ENCODE data around the gene BOLA1. TPM values are rescaled to one million over a fixed set of nuclear protein-coding genes. Genes with fewer than 3 reads are reported as not detected.

The BOLA1 gene
- total and polyA plus RNA-seq, 5 donors from 2014 or later = 6.2 to 47.8 (median 38.6) TPM

GRCh38 chr1:149916193-149916897, 17.0 kb downstream of the BOLA1 start:
- peaks cover 20% of the 10 kb centered on the region for H3K4me1 ChIP-seq (ENCODE audit: control insufficient read depth, insufficient read depth, low read length, poor library complexity, severe bottlenecking)
- no peaks in the 10 kb centered on the region for H3K36me3 ChIP-seq (ENCODE audit: control insufficient read depth, insufficient read depth, low read length)
- H3K4me3 Mint-ChIP-seq = peak overlapping the region; percentile 82 to 90 (median 88)
- H3K9me3 ChIP-seq (ENCODE audit: control insufficient read depth in 2 of 2, low read length in 2 of 2) = no peaks in the 10 kb centered on the region
- peaks cover 5% of the 10 kb centered on the region for H3K27me3 ChIP-seq (ENCODE audit: control insufficient read depth, insufficient read depth, low read length)
- H3K27me3 Mint-ChIP-seq = peaks cover 12% of the 10 kb centered on the region
- peak overlapping the region; percentile 41 for H3K4me3 ChIP-seq (ENCODE audit: low read depth, low read length)
- no peak overlapping the region for H3K27ac ChIP-seq (ENCODE audit: insufficient read depth, low read length, poor library complexity, severe bottlenecking)
- DNase-seq (no peak), ATAC-seq (ENCODE audit: low read depth in 2 of 2) (peak in 1 of 2 donors; percentile 32)
- peaks cover 0 to 50% (median 15%) of the 10 kb centered on the region in 4 donors for H3K4me1 Mint-ChIP-seq
- no peaks in the 10 kb centered on the region for H3K36me3 Mint-ChIP-seq
- H3K9me3 Mint-ChIP-seq = peaks cover 0 to 1% (median 0%) of the 10 kb centered on the region in 7 donors
- H3K27ac Mint-ChIP-seq = peak overlapping the region in 2 of 3 donors; percentile 42 to 65

DNA sequence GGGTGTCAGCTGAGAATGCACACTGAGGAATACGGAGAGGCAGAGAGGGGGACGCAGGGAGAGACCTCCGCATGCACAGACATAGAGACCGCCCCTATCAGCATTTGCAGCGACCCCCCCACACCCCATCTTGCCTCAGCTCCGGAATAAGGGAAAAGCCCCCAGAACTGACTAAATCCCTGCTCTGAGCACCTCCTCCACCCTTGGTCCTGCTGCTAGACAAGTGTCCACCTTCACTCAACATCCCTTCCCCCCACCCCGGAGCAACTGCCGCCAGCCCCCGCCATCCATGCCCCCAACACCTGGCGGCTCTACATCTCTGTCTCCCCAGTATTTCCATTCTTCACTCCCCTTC, 17.5 kb downstream of the BOLA1 start:
- no peak for ATAC-seq (ENCODE audit: low read depth in 2 of 2)
- H3K9me3 Mint-ChIP-seq = peaks cover 0 to 1% (median 0%) of the 10 kb centered on the region in 7 donors
- peaks cover 0 to 52% (median 15%) of the 10 kb centered on the region in 4 donors for H3K4me1 Mint-ChIP-seq
- no peaks in the 10 kb centered on the region for H3K9me3 ChIP-seq (ENCODE audit: control insufficient read depth in 2 of 2, low read length in 2 of 2)
- no peaks in the 10 kb centered on the region for H3K36me3 ChIP-seq (ENCODE audit: control insufficient read depth, insufficient read depth, low read length)
- H3K4me3 Mint-ChIP-seq = peak overlapping the region; percentile 82 to 90 (median 84)
- peak overlapping the region in 2 of 3 donors; percentile 65 to 91 for H3K27ac Mint-ChIP-seq
- H3K27me3 ChIP-seq (ENCODE audit: control insufficient read depth, insufficient read depth, low read length) = peaks cover 5% of the 10 kb centered on the region
- H3K27me3 Mint-ChIP-seq = peaks cover 12% of the 10 kb centered on the region
- no peak overlapping the region for H3K27ac ChIP-seq (ENCODE audit: insufficient read depth, low read length, poor library complexity, severe bottlenecking)
- H3K4me1 ChIP-seq (ENCODE audit: control insufficient read depth, insufficient read depth, low read length, poor library complexity, severe bottlenecking) = peaks cover 20% of the 10 kb centered on the region
- H3K36me3 Mint-ChIP-seq = peaks cover 4% of the 10 kb centered on the region
- no peak for DNase-seq
- H3K4me3 ChIP-seq (ENCODE audit: low read depth, low read length) = no peak overlapping the region

- Mint-ChIP-seq H3K9me3 (peaks cover 0 to 1% (median 0%) of the 10 kb centered on the region in 7 donors), H3K36me3 (peaks cover 8% of the 10 kb centered on the region), H3K27me3 (peaks cover 12% of the 10 kb centered on the region), H3K27ac (peak within 1 kb of the TSS; percentile 65 to 91 (median 86)), H3K4me1 (peaks cover 0 to 52% (median 15%) of the 10 kb centered on the region in 4 donors), H3K4me3 (peak within 1 kb of the TSS; percentile 82 to 90 (median 88))
- H3K36me3 ChIP-seq (ENCODE audit: control insufficient read depth, insufficient read depth, low read length) = peaks cover 4% of the 10 kb centered on the region
- peaks cover 20% of the 10 kb centered on the region for H3K4me1 ChIP-seq (ENCODE audit: control insufficient read depth, insufficient read depth, low read length, poor library complexity, severe bottlenecking)
- no peaks in the 10 kb centered on the region for H3K9me3 ChIP-seq (ENCODE audit: control insufficient read depth in 2 of 2, low read length in 2 of 2)
- peaks cover 5% of the 10 kb centered on the region for H3K27me3 ChIP-seq (ENCODE audit: control insufficient read depth, insufficient read depth, low read length)
- DNase-seq (peak in 2 of 3 donors; percentile 22 to 41), ATAC-seq (ENCODE audit: low read depth in 2 of 2) (peak; percentile 35 to 52)
- peak within 1 kb of the TSS; percentile 71 for H3K4me3 ChIP-seq (ENCODE audit: low read depth, low read length)
- no peak within 1 kb of the TSS for H3K27ac ChIP-seq (ENCODE audit: insufficient read depth, low read length, poor library complexity, severe bottlenecking)
Observed at GRCh38 chr1:149917571-149918144, 18.3 kb downstream of the BOLA1 start, which contains the start of gene SV2A. Gene SV2A, minus strand, starts transcription at chr1:149917844. Its CDS starts 4,004 bp downstream, at chr1:149913840.

DNA sequence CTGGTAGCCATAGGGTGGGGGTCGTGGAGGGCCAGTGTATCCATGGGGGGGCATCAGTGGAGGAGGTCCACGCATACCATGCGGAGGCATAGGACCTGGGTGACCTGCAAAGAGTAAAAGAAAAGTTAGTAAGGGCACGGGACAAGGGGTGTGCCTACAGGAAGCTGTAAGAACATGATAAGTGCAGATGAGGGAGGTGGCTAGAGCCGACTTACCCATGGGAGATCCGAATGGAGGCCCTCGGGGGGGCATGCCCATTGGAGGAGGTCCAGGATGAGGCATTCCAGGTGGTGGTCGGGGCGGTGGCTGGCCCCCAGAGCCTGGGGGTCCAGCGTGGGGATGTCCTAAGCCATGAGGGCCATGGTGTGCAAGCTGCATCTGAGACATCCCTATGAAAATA, 24.3 kb downstream of the BOLA1 start:
- H3K27ac Mint-ChIP-seq = no peak overlapping the region
- H3K4me3 Mint-ChIP-seq = peak overlapping the region; percentile 1 to 83 (median 48)
- peaks cover 3% of the 10 kb centered on the region for H3K27me3 Mint-ChIP-seq
- Histone ChIP-seq H3K4me3 (ENCODE audit: low read depth, low read length) (no peak overlapping the region), H3K27ac (ENCODE audit: insufficient read depth, low read length, poor library complexity, severe bottlenecking) (no peak overlapping the region), H3K9me3 (ENCODE audit: control insufficient read depth in 2 of 2, low read length in 2 of 2) (no peaks in the 10 kb centered on the region), H3K4me1 (ENCODE audit: control insufficient read depth, insufficient read depth, low read length, poor library complexity, severe bottlenecking) (peaks cover 28% of the 10 kb centered on the region), H3K27me3 (ENCODE audit: control insufficient read depth, insufficient read depth, low read length) (peaks cover 3% of the 10 kb centered on the region), H3K36me3 (ENCODE audit: control insufficient read depth, insufficient read depth, low read length) (peaks cover 44% of the 10 kb centered on the region)
- peaks cover 44% of the 10 kb centered on the region for H3K36me3 Mint-ChIP-seq
- no peaks in the 10 kb centered on the region for H3K9me3 Mint-ChIP-seq
- ATAC-seq (ENCODE audit: low read depth in 2 of 2) = no peak
- peaks cover 22 to 44% (median 30%) of the 10 kb centered on the region in 4 donors for H3K4me1 Mint-ChIP-seq
- no peak for DNase-seq

DNA sequence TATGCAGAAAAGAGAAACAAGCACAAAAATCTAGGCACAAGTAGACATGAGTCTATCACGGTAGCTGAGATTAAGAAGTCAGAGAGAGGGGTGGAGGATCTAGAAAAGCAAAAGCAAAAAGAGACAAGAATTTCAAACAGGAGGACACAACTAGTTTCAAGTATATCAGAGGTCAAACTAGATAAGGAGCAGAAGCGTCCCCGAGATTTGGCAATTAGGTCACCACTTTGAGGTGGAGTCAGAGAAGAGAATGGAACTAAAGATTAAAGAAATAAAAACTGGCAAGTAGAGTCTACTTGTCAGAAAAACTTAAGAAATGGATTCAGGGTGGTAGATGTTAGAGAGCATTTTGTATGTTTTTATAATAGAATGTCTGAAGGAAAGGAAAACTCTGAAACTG, 26.0 kb downstream of the BOLA1 start:
- peaks cover 44% of the 10 kb centered on the region for H3K36me3 ChIP-seq (ENCODE audit: control insufficient read depth, insufficient read depth, low read length)
- Mint-ChIP-seq H3K36me3 (peaks cover 44% of the 10 kb centered on the region), H3K4me1 (peaks cover 23 to 48% (median 30%) of the 10 kb centered on the region in 4 donors), H3K4me3 (peak overlapping the region; percentile 51 to 96 (median 90)), H3K27ac (no peak overlapping the region), H3K9me3 (no peaks in the 10 kb centered on the region), H3K27me3 (no peaks in the 10 kb centered on the region)
- H3K9me3 ChIP-seq (ENCODE audit: control insufficient read depth in 2 of 2, low read length in 2 of 2) = no peaks in the 10 kb centered on the region
- no peak overlapping the region for H3K27ac ChIP-seq (ENCODE audit: insufficient read depth, low read length, poor library complexity, severe bottlenecking)
- ATAC-seq (ENCODE audit: low read depth in 2 of 2) (no peak), DNase-seq (no peak)
- H3K27me3 ChIP-seq (ENCODE audit: control insufficient read depth, insufficient read depth, low read length) = no peaks in the 10 kb centered on the region
- H3K4me3 ChIP-seq (ENCODE audit: low read depth, low read length) = no peak overlapping the region
- peaks cover 29% of the 10 kb centered on the region for H3K4me1 ChIP-seq (ENCODE audit: control insufficient read depth, insufficient read depth, low read length, poor library complexity, severe bottlenecking)

DNA sequence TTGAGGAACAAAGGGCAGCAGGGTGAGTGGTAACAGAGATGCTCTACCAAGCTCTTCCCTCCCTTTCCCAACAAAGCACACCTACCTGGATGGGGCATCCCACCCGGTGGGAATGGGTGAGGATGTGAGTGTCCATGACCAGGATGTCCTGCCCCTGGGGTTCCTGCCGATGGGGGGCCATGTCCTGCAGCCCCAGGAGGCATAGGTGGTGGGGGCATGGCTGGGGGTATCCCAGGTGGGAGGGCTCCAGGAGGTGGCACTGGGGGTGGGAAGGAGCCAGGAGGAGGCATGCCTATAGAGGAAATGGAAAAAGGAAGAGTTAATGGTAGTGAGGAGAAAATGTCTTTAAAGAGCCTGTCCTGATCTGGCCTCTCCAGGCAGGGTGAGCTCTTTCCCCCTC, 26.4 kb downstream of the BOLA1 start:
- Mint-ChIP-seq H3K36me3 (peaks cover 44% of the 10 kb centered on the region), H3K9me3 (no peaks in the 10 kb centered on the region), H3K27me3 (no peaks in the 10 kb centered on the region), H3K27ac (peak overlapping the region in 1 of 3 donors; percentile 42), H3K4me1 (peaks cover 23 to 48% (median 30%) of the 10 kb centered on the region in 4 donors), H3K4me3 (peak overlapping the region; percentile 89 to 96 (median 94))
- no peak for ATAC-seq (ENCODE audit: low read depth in 2 of 2)
- H3K4me1 ChIP-seq (ENCODE audit: control insufficient read depth, insufficient read depth, low read length, poor library complexity, severe bottlenecking) = peaks cover 29% of the 10 kb centered on the region
- peaks cover 44% of the 10 kb centered on the region for H3K36me3 ChIP-seq (ENCODE audit: control insufficient read depth, insufficient read depth, low read length)
- no peaks in the 10 kb centered on the region for H3K27me3 ChIP-seq (ENCODE audit: control insufficient read depth, insufficient read depth, low read length)
- DNase-seq = no peak
- H3K9me3 ChIP-seq (ENCODE audit: control insufficient read depth in 2 of 2, low read length in 2 of 2) = no peaks in the 10 kb centered on the region
- H3K4me3 ChIP-seq (ENCODE audit: low read depth, low read length) = peak overlapping the region; percentile 92
- no peak overlapping the region for H3K27ac ChIP-seq (ENCODE audit: insufficient read depth, low read length, poor library complexity, severe bottlenecking)

DNA sequence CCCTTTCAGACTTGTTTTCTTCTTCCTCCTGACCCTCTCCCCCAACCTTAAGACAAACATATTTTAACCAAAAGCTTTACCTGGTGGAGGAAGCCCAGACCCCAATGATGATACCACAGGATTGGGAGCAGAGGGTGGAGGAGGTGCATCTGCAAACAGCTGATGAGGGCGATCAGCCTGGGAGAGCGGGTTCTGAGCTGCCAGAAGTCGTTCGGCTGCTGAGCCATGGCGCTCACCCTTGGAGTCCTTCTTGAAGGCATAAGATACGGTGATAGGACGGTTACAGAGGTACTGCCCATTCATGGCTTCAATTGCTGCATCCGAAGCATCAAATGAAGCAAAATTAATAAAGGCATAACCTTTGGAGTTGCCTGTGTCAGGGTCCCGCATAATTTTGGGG, 26.9 kb downstream of the BOLA1 start:
- H3K27ac Mint-ChIP-seq = peak overlapping the region in 1 of 3 donors; percentile 42
- H3K27me3 Mint-ChIP-seq = no peaks in the 10 kb centered on the region
- peaks cover 29% of the 10 kb centered on the region for H3K4me1 ChIP-seq (ENCODE audit: control insufficient read depth, insufficient read depth, low read length, poor library complexity, severe bottlenecking)
- peaks cover 44% of the 10 kb centered on the region for H3K36me3 ChIP-seq (ENCODE audit: control insufficient read depth, insufficient read depth, low read length)
- no peak for DNase-seq
- no peaks in the 10 kb centered on the region for H3K9me3 Mint-ChIP-seq
- H3K4me3 ChIP-seq (ENCODE audit: low read depth, low read length) = peak overlapping the region; percentile 92
- no peaks in the 10 kb centered on the region for H3K9me3 ChIP-seq (ENCODE audit: control insufficient read depth in 2 of 2, low read length in 2 of 2)
- ATAC-seq (ENCODE audit: low read depth in 2 of 2) = no peak
- peak overlapping the region; percentile 43 to 96 (median 92) for H3K4me3 Mint-ChIP-seq
- H3K36me3 Mint-ChIP-seq = peaks cover 44% of the 10 kb centered on the region
- peaks cover 23 to 51% (median 30%) of the 10 kb centered on the region in 4 donors for H3K4me1 Mint-ChIP-seq
- no peak overlapping the region for H3K27ac ChIP-seq (ENCODE audit: insufficient read depth, low read length, poor library complexity, severe bottlenecking)
- H3K27me3 ChIP-seq (ENCODE audit: control insufficient read depth, insufficient read depth, low read length) = no peaks in the 10 kb centered on the region

All from CD4-positive, CD25-positive, alpha-beta regulatory T cell (primary cell).